SK-N-MC (cell line): ENCODE results near the gene PGM2.

Source experiments
- DNase-seq: peaks from one replicate; pipeline ENCODE4 v3.0.0-alpha.2; 2011; ENCODE audit warnings: low read depth, low spot score
- H3K27ac ChIP-seq: fragments of 200-600 bp; sonication (generic); 2 replicates; pipeline ENCODE4 v1.5.1; 2016; ENCODE audit warnings: mixed run types
- H3K36me3 ChIP-seq: fragments of 200-600 bp; sonication (generic); 2 replicates; pipeline ENCODE4 v1.6.1; 2017; ENCODE audit warnings: antibody characterized with exemption, low read length, mixed read lengths; ENCODE audit not compliant: insufficient read depth
- H3K4me3 ChIP-seq: fragments of 200-600 bp; sonication (generic); 2 replicates; pipeline ENCODE4 v1.5.1; 2016
- H3K9ac ChIP-seq: fragments of 200-600 bp; sonication (generic); 2 replicates; pipeline ENCODE4 v1.8.0; 2017; ENCODE audit warnings: mixed run types, mixed read lengths; ENCODE audit not compliant: insufficient read length
- H3K9me3 ChIP-seq: fragments of 200-600 bp; sonication (generic); 2 replicates; pipeline ENCODE4 v1.6.1; 2017; ENCODE audit warnings: low read depth, mild to moderate bottlenecking, antibody characterized with exemption, low read length, moderate library complexity, mixed read lengths
- EZH2 ChIP-seq: fragments of 200-600 bp; sonication (generic); IDR thresholded peaks from one replicate; pipeline ENCODE4 v1.6.1; 2017; ENCODE audit warnings: antibody characterized with exemption
- FOXP2 ChIP-seq: optimal IDR thresholded peaks from 2 replicates; pipeline ENCODE3; 2011; ENCODE audit warnings: mild to moderate bottlenecking, moderate library complexity; ENCODE audit not compliant: insufficient read depth; ENCODE audit errors: extremely low read length, control extremely low read depth
- POLR2AphosphoS5 ChIP-seq: IDR thresholded peaks from 2 replicates; pipeline ENCODE4 v1.6.1; 2012; ENCODE audit warnings: mild to moderate bottlenecking, low read depth, low read length, borderline replicate concordance

PGM2 gene

DNA sequence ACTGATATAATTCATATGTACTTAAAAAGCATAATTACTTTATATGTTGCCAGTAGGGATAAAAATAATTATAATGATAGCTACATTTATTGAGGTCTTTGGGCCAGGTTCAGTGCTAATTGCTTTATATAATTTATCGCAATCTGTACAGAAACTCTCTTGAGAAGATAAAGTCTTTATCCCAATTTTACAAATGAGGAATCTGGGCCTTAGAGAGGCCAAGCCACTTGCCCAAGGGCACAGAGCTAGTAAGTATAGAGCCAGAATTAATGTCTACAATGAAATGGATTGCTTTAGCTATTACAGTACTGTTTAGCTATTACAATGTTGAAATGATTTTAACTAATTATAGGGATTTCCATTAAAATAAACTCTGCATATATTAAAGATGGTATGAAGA, 33.8 kb downstream of the PGM2 start:
- no peaks in the 10 kb centered on the region; the same call in 1 of the 2 replicates for H3K36me3 ChIP-seq
- no peak overlapping the region for H3K27ac ChIP-seq
- no peak overlapping the region for H3K4me3 ChIP-seq
- no peak overlapping the region for H3K9ac ChIP-seq
- TF ChIP-seq FOXP2 (no peak), EZH2 (no peak), POLR2AphosphoS5 (no peak)
- H3K9me3 ChIP-seq, result no peaks in the 10 kb centered on the region
- no peak for DNase-seq

DNA sequence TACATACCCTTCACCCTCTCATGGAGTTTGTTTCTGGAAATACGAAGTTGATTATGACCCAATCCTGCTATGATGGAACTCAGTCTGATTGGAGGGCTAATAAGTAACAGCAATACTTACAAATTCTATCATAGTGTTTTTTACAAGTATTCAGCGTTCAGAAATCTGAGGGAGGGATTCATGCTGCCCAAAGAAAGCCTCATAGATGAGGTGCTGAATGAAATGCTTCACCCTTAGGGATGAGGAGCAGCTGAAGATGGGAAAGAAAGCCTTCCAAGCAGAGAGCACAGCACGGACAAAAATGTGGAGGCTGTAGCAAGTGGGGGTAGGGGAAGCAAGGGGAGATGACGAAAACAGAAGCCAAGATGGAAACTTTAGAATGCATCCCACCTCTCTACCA, 36.5 kb downstream of the PGM2 start:
- Histone ChIP-seq H3K9ac (no peak overlapping the region), H3K27ac (no peak overlapping the region), H3K4me3 (no peak overlapping the region), H3K36me3 (no peaks in the 10 kb centered on the region), H3K9me3 (no peaks in the 10 kb centered on the region)
- TF ChIP-seq POLR2AphosphoS5 (no peak), FOXP2 (no peak), EZH2 (no peak)
- DNase-seq, result no peak

DNA sequence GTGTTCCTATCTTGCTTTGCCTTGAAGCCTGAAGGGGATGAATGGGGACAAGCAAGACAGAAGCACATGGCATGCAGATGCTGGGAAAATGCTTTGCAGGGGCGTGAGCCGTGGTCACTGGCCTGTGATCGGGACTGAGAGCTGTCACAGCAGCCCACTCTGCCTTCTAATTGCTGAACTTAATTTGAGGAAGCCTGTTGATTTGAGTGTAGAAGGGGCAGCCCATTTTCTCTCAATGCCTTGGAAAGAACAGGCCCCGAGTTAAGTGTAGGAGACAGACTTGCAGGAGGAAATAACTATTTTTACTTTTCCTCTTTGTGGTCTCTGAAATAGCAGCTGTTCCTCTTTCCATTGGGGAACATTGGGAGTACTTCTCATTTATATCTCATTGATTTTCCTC, 38.3 kb downstream of the PGM2 start:
- no peaks in the 10 kb centered on the region for H3K36me3 ChIP-seq
- no peak overlapping the region for H3K9ac ChIP-seq
- no peak overlapping the region for H3K27ac ChIP-seq
- H3K9me3 ChIP-seq, result no peaks in the 10 kb centered on the region
- no peak for TF ChIP-seq FOXP2
- TF ChIP-seq EZH2, result no peak
- no peak for TF ChIP-seq POLR2AphosphoS5
- no peak for DNase-seq
- no peak overlapping the region for H3K4me3 ChIP-seq

DNA sequence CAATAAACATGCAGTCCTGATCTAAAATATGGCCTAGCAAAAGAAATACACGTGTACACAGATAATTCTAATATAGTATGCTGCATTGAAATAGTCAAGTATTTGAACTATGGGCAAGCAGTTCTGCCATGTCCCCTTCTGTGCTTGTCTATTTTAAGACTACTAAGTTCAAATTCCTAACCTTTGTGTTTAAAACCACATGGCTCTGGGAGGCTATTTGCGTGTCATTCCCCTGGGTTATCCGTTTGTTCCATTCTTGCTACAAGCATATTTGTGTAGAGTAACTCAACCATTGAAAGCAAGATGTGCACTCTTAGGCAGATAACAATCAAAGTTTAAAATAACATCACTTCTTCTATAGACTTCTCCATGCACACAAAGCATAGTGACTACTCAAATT, 39.0 kb downstream of the PGM2 start:
- no peak overlapping the region for H3K9ac ChIP-seq
- no peaks in the 10 kb centered on the region for H3K36me3 ChIP-seq
- no peak overlapping the region for H3K4me3 ChIP-seq
- DNase-seq, result no peak
- TF ChIP-seq POLR2AphosphoS5 (no peak), EZH2 (no peak), FOXP2 (no peak)
- H3K27ac ChIP-seq, result no peak overlapping the region
- H3K9me3 ChIP-seq, result no peaks in the 10 kb centered on the region

DNA sequence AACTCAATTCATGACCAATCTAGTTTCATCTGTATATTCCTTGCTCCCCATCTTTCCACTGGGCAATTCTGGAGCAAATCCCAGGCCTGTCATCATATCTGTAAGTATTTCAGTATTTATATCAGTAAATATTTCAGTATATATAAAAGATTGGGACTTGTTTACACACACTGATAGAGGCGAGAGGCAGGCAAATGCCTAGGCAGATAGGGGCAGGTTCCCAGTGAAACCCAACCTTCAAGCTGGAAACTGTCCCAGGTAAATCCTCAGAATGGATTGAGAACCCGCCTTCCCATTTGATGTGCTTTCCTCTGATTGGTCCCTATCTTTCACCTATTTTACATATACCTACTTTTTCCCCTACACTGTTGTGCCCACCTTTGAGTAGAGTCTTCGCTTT, 40.6 kb downstream of the PGM2 start:
- no peak for DNase-seq
- no peak overlapping the region for H3K27ac ChIP-seq
- H3K9ac ChIP-seq, result no peak overlapping the region
- no peaks in the 10 kb centered on the region for H3K36me3 ChIP-seq
- H3K4me3 ChIP-seq, result no peak overlapping the region
- H3K9me3 ChIP-seq, result no peaks in the 10 kb centered on the region
- TF ChIP-seq POLR2AphosphoS5 (no peak), EZH2 (no peak), FOXP2 (no peak)

DNA sequence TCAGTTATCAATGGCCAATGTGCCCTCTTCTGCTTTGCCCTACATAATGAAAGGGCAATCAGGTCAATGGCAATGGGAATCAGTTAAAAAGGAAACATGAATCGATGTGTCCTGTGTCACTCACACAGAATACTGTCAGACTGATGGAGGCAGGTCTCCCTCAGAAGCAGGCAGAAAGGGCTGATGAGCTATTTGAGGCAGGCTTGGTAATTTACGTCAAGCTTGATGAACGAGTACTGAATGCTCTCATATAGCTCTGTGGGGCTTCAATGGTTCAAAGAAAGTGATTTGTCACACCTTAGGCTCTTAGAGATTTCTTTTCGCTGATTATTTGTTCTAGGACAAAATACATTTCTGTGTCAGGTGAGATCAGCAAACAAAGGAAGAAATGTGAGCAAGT, 41.8 kb downstream of the PGM2 start:
- no peaks in the 10 kb centered on the region for H3K36me3 ChIP-seq
- DNase-seq, result no peak
- H3K9ac ChIP-seq, result no peak overlapping the region
- no peak overlapping the region for H3K27ac ChIP-seq
- no peaks in the 10 kb centered on the region for H3K9me3 ChIP-seq
- TF ChIP-seq EZH2 (no peak), FOXP2 (no peak), POLR2AphosphoS5 (no peak)
- H3K4me3 ChIP-seq, result no peak overlapping the region

DNA sequence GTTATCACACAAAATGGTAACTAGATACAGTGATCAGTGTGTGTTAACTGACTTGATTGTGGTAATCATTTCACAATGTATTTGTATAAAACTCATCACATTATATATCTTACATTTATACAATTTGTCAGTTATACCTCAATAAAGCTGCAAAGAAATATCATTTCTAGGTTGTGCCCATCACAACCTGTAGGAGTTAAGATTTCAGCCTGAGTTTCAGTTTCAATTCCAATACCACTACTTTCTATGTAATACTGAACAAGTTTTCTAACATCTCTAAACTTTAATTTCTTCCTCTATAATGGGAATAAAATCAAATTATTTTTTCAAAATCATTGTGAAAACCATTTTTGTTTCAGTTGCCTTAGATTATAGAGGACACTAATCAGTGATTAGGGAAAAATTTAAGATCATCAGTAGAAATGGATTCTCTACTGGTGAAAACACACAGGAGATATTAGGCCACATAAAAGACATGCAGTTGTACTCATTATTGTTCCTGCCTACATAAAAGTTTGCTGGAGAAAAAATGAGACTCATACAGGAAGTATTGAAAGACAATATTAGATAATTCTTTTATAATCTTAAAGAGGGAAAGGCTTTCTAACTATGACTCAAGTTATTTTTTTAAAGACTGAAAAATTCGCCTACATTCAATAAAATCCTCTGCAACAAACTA, 46.0 kb downstream of the PGM2 start:
- H3K4me3 ChIP-seq, result no peak overlapping the region
- TF ChIP-seq FOXP2 (no peak), EZH2 (no peak), POLR2AphosphoS5 (no peak)

DNA sequence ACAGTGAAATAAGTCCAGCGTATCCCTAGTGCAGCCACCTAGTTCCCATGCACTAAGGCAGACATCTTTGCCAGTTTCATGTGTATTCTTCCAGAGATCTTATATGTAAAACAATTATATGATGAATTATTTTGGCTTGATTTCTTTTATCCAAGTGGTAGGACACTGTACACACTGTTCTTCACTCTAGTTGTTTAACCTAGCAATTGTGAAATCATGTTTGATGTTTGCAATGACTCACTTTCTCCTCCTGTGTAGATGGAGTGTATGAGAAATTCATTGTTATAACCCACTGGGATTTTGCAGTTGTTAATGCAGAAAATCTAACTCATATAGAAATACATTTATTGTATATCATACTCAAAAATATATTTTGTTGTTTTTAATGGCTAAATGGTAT, 46.9 kb downstream of the PGM2 start:
- Histone ChIP-seq H3K27ac (no peak overlapping the region), H3K9ac (no peak overlapping the region), H3K36me3 (no peaks in the 10 kb centered on the region), H3K4me3 (no peak overlapping the region), H3K9me3 (no peaks in the 10 kb centered on the region)
- no peak for DNase-seq
- TF ChIP-seq POLR2AphosphoS5 (no peak), FOXP2 (no peak), EZH2 (no peak)

More for the DNA sequence above, 46.0 kb downstream of the PGM2 start:
- Histone ChIP-seq H3K9me3 (no peaks in the 10 kb centered on the region), H3K9ac (no peak overlapping the region), H3K27ac (no peak overlapping the region), H3K36me3 (no peaks in the 10 kb centered on the region)
- DNase-seq, result no peak

DNA sequence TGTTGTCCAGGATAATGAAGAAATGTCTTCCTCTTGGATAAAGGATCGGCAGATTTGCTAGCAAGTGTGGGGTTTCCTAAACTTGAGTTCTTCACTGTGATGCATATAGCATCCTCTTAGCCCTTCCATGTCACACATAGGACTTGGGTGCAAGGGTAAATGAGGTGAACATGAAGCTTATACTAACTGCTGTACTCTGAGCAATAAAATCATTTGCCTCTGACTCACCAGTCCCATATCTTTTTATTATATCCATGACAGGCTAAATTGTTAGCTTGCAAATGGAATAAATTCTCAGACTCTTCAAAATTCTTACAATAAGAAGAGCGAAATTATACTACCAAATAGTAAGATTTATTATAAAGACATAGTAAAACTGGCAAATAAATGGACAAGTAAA, 49.7 kb downstream of the PGM2 start:
- no peak overlapping the region for H3K27ac ChIP-seq
- no peak for TF ChIP-seq POLR2AphosphoS5
- no peak for TF ChIP-seq FOXP2
- no peak for TF ChIP-seq EZH2
- H3K9ac ChIP-seq, result no peak overlapping the region
- no peak for DNase-seq
- H3K36me3 ChIP-seq, result no peaks in the 10 kb centered on the region
- H3K9me3 ChIP-seq, result no peaks in the 10 kb centered on the region
- H3K4me3 ChIP-seq, result no peak overlapping the region
